ENCODE measurements around the gene SSH2.

Gene SSH2

GRCh38 chr17:29594519-29595090 lies 335.4 kb downstream of the SSH2 start:
- Histone ChIP-seq H3K4me3 (no peak overlapping the region), H3K27ac (no peak overlapping the region)
- DNase-seq (ENCODE audit: low spot score): no peak
- TF ChIP-seq, protein P1, sequence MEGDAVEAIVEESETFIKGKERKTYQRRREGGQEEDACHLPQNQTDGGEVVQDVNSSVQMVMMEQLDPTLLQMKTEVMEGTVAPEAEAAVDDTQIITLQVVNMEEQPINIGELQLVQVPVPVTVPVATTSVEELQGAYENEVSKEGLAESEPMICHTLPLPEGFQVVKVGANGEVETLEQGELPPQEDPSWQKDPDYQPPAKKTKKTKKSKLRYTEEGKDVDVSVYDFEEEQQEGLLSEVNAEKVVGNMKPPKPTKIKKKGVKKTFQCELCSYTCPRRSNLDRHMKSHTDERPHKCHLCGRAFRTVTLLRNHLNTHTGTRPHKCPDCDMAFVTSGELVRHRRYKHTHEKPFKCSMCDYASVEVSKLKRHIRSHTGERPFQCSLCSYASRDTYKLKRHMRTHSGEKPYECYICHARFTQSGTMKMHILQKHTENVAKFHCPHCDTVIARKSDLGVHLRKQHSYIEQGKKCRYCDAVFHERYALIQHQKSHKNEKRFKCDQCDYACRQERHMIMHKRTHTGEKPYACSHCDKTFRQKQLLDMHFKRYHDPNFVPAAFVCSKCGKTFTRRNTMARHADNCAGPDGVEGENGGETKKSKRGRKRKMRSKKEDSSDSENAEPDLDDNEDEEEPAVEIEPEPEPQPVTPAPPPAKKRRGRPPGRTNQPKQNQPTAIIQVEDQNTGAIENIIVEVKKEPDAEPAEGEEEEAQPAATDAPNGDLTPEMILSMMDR (IDR thresholded peaks at IDR 0.05): no peak

DNA sequence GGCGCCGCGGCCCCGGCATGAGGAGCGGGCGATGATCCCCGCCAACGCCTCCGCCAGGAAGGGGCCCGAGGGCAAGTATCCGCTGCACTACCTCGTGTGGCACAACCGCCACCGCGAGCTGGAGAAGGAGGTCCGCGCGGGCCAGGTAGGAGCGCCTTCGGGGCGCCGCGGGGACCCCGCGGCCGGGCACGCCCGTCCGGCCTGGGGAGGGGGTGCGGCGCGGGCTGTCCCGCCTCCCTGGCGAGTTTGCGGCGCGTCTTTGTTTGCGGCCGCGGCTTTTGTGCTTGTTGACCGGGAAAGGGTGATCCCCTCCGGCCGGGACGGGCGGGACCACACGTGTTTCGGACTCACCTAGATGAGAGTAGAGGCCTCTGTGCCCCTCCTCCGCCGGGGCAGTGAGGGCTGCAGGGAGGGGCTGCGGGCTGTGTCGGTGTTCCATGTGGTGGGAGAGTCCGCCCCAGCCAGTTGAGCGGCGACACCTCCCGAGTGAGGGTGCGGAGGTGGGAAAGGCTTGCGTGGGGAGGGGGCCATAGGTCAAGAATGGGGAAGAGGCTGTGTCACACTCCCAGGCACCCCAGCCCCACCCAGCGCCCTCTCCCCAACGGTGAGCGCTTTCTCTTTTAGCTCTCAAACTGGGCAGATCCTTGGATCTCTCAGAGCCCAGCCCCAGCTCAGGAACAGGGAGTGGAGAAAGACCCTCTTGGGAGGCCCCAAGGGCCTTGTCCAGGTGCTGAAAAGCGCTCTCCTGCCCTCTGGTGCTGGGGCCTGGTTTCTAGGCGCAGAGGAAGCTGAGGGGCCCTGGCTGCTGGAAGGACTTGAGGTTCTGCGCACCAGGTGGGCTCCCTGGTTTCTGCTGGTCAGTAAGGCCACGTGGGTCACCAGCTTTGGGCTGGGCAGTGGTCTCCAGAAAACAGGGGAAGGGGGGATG lies 336.2 kb downstream of the SSH2 start:
- TF ChIP-seq, protein P1 (IDR thresholded peaks at IDR 0.05): no peak
- Histone ChIP-seq H3K27ac (peak overlapping the region in 1 of 2 donors; percentile 96), H3K4me3 (peak overlapping the region; percentile 99)
- DNase-seq (ENCODE audit: low spot score): no peak

- H3K4me3 ChIP-seq: peak within 1 kb of the TSS; percentile 99
- no peak for DNase-seq (ENCODE audit: low spot score)
- TF ChIP-seq, protein P1 (IDR thresholded peaks at IDR 0.05): no peak
- H3K27ac ChIP-seq: peak within 1 kb of the TSS; percentile 71 to 96
Measured at GRCh38 chr17:29592850-29593551, 337.0 kb downstream of the SSH2 start, which contains the start of gene ANKRD13B. ANKRD13B (plus strand) TSS chr17:29593132; CDS start chr17:29593622, 490 bp downstream.

GRCh38 chr17:29591737-29592608 lies 338.1 kb downstream of the SSH2 start:
- DNase-seq (ENCODE audit: low spot score): peak; percentile 91
- Histone ChIP-seq H3K27ac (peak overlapping the region; percentile 71 to 96), H3K4me3 (peak overlapping the region; percentile 99)
- TF ChIP-seq, protein P1 (IDR thresholded peaks at IDR 0.05): peak; percentile 92

DNA sequence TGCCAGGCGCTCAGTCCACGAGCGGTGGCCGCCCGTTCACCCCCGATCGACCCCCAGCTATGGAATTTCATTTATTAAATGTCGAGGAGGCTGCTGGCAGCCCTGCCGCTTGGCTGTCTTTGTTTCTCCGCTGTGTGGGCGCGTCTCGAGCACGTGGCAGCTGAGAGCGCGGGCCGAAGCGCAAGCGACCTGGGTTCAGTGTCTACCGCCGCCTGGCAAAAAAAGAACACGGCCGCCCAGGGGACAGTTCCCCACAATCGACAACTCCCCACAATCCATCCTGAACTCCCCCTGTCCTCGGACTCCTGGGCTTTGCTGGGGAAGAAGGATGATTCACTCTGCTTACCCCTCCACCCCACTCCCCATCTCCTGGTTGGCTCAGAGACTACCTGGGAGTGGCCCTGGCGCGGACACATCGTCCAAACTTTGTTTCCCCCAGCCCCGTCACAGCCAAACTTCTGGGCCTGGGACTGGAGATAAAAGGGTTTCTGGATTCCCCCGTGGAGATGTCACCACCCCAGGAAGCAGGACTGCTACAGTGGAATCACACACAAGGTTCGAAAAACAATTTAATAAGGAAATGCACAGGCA lies 338.8 kb downstream of the SSH2 start:
- DNase-seq (ENCODE audit: low spot score): no peak
- Histone ChIP-seq H3K4me3 (peak overlapping the region; percentile 99), H3K27ac (peak overlapping the region; percentile 71 to 96)
- TF ChIP-seq, protein P1 (IDR thresholded peaks at IDR 0.05): no peak

Measured in coronary artery (tissue), 2 donors.